Skeletal muscle cell (primary cell): ENCODE measurements around the gene HS6ST3.
A peak's percentile ranks its signal among the peaks of the same experiment; 100 is the strongest.

Experiments
- DNase-seq: peaks from one replicate; pipeline ENCODE4 v3.0.0-alpha.2; 2010; ENCODE audit warnings: low read depth
- H3K4me3 ChIP-seq: 2 replicates; pipeline ENCODE4 v1.5.1; 2011; ENCODE audit warnings: low read depth, mild to moderate bottlenecking, control low read depth, low read length, moderate library complexity

HS6ST3 gene

DNA sequence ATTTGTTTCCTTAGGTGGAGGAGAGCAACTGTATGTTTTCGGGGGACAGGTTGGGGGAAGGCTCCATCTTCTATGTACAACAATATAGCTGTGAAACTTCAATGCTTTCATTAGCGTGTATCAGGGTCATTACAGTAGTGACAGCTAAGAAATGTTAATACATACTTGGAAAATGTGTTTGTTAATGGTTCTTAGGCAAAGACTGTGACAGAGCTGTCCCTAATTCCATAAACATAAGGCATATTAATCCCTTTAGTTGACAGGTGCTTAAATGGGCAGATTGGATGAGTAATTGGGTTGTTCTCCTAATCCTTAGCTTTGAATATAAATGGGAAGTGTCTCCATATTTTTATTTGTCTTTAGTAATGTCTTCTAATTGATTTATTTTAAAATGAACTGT is 313.7 kb downstream of the HS6ST3 start:
- H3K4me3 ChIP-seq, result no peak overlapping the region
- no peak for DNase-seq

DNA sequence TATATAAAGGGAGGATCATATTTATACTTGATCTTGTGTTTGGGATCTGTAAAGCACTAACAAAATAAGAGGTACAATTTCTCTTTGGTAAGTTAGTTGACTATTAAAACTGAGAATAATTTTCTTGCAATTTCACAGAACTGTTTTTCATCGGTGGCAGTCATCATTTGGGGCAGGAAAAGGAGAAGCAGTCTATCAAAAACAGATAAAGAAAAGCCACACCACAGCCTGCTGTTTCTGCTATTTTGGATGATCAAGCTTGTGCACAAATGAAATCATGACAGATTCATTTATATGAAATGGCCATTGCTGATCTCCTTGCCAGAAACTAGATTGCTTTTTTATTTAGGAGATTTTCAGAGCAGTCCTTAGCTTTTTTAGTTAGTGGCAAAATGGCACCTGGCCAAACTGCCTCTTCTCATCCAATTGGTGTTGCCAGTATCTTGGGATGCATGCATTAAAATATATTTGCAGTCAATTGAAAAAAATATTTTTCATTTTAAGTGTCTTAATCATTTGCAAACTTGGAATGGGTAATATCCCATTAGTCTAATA is 326.0 kb downstream of the HS6ST3 start:
- H3K4me3 ChIP-seq, result no peak overlapping the region
- no peak for DNase-seq

DNA sequence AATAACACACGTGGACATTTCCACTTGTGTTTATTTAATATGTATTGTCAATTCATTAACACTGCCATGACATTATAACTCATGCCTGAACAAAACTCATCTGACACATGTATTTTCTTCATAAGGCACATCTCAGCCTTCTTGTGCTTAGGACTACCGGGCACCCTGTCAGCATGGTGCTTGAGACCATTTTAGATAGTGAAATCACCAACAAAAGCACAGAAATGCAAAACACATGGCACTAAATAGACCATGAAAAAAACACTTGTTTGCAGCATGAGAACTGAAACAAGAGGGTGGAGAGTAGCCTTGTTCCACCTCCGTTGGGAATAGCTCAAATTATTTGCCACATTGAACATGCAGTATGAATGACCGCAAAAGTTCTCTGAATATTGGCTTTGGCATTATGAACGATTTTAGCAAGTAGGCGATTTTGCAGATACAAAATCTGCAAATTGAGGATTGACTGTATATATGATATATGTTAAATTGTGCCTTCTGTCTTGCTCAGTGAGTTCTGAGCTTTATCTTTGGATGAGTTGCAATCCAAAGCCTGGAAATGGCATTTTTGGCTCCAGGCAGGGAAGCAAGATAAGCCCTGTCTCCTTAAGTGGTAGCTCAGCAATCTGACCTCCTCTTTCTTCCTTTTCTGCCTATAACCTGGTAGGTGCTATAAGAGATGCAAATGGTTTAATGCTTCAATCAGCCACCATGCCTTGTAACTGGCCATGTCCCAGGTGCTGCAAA is 328.2 kb downstream of the HS6ST3 start:
- no peak overlapping the region for H3K4me3 ChIP-seq
- DNase-seq, result no peak

DNA sequence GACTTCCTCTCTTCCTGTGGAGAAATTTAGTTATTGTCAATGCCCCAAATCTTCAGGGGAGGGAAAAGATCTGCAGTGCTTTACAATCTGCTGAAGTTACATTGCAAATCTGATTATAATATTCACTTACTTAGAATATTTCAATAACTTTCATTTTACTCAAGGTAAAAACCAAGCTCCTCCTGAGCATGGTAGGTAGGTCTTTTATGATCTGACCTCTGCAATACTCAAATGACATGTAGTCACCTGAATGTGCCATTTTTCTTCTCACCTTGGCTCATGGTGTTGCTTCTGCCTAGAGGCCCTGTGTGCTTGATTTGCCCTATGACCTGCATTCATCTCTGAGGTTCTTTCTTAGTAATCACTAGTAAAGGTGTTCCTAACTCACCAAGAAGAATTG is 331.4 kb downstream of the HS6ST3 start:
- H3K4me3 ChIP-seq, result no peak overlapping the region
- DNase-seq, result no peak

DNA sequence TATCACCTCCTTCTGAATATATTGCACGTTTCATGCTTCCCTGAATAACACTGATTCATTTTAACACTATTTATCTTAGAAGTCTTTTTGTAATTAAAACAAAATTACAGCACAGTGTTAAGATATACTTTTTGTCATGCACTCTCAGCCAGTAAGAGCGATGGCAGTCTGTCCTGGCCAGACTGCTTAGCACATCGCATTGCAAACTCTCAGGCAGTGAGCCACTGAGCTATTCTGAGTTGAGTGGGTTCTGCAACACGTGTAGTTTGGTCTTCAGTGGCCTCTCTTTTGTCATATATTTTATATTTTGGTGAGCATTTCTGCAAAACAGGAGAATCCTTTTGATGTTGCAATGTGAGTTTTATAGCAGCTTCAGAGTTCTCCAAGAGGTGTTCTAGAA is 332.1 kb downstream of the HS6ST3 start:
- no peak for DNase-seq
- H3K4me3 ChIP-seq, result no peak overlapping the region

DNA sequence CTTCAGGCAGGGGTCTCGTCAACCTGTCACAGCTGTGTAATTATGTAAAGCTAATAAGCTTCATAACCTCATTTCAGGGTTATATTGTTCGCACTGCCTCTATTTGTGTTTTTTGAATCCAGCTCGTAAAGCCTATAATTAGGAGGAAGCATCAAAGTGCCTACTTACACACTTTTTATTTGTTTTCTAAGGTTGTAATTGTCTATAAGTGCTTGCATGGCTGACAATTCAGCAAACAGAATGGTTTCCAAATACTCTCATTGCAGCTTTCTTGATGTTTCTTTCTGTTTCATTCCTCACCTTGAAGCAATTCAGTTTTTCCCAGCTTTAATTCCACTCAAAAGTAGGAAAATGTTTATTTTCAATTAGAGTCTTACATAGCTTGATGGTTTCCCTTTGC is 336.3 kb downstream of the HS6ST3 start:
- no peak for DNase-seq
- no peak overlapping the region for H3K4me3 ChIP-seq

DNA sequence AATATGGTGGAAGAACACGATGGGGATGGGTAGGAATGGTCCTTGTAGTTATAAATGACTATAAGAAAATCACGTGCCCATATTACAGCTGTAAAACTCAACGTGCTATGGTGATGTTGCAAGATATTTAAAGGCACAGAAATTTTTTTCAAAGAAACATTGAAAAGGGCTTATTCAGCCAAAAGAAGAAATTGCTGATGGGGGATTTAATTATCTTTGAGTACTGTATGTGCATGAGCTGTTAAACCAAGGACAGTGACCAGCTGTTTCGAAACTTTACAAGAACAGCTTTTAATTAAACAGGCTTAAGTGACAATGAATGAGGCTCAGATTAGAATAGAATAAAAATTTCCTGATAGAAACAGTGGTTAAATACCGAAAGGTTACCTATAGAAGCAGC is 339.0 kb downstream of the HS6ST3 start:
- DNase-seq, result no peak
- H3K4me3 ChIP-seq, result no peak overlapping the region

DNA sequence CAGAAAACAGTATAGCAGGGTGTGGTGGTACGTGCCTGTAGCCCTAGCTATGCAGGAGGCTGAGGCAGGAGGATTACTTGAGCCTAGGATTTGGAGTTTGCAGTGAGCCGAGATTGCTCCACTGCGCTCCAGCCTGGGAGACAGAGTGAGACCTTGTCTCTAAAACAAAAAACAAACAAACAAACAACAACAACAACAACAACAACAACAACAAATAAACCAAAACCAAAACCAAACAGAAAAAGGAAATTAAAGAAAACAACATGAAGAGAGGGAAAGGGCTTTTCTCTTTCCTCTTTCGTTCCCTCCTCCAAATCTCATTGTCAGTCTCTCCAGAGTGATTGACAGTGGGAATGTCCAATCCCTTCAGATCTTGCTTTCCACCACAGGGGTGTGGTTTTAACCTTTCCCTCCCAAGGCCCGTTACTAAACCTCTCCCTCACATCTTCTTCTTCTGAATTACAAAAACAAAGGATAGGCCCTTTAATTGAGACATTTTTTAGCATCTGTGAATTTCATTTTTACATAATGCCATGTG is 341.2 kb downstream of the HS6ST3 start:
- H3K4me3 ChIP-seq, result no peak overlapping the region

DNA sequence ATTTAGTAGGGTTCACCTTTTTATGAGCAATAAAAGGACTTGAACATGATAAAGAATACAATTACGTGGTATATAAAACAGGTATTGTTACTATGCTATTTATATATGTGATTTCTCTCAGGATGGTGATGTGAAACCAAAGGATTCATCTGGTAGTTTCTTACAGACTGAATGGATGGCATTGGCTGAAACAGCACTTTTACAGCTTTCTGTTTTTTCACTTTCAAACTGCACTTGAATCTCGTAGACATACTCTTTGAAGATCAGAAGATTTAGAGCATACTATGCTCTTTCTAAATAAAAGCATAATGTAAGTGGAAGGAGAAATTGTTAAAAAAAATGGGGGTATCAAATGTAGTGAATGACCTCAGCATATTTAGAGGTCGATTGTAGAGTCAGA is 354.8 kb downstream of the HS6ST3 start:
- DNase-seq, result no peak
- no peak overlapping the region for H3K4me3 ChIP-seq

More for the DNA sequence above, 341.2 kb downstream of the HS6ST3 start:
- no peak for DNase-seq

DNA sequence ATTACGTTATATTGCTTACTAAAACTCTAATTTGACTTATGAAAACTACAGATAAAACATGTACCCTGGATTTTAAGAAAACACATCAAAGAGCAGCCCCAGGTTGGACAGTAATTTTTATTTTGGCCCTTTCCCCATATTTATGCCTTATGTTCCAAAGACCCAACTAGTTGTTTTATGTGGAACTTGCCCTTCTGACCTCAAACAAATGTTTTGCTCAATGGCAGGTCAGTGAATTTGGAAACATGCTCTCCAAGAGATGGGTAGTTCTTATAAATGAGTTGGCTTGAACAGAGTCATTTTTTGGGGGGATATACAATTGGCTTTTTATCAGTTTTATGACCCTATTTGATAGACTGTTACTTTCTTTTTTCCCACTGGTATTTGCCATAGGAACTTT is 360.0 kb downstream of the HS6ST3 start:
- DNase-seq, result no peak
- no peak overlapping the region for H3K4me3 ChIP-seq

DNA sequence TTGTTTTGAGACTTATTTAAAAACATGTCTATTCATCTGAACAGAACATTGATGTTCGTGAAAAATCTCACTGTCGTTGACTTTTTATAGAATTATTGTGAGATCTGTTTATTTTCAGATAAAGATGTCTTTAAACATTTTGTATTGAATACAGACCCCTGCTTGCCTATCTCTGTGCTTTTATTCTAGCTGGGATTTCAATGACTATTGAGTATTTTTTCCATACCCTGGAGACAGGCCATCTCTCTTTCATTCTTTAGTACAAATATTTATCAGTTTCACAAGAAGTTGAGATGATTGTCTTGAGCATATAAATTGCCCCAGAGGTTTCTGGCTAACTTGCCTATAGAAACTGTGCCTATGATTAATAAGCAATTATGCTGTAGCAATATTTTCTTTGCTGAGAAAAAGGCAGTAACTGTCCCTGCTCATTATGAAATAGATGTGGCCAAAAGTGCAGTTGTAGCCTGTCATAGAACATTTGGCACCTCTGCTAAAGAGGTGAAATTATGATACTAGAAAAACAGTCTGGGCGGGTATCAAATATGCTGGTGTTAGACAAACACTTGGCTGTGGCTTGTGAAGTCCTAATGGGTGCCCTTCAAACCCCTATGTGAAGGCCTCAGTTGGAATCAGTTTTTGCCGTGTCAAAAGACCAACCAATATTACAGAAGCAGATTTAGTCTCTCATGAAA is 360.6 kb downstream of the HS6ST3 start:
- H3K4me3 ChIP-seq, result no peak overlapping the region
- DNase-seq, result no peak

DNA sequence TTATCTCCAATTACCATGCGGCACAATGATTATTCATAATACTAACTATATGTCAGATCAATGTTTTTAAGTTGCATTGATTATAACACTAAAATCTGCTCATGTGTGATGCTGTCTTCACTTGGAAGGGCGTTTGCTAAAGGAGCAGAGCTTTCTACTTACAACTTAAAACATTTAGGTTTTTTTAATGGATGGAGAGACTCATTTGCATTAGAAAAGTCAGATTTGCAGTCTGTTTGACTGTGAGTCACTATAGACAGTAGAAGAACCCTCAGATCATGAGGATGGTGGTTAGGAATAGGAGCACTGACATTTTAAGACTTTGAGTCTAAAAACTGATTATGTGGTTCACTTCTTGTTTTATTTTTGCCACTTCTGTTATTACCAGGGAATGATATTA is 364.6 kb downstream of the HS6ST3 start:
- DNase-seq, result no peak
- no peak overlapping the region for H3K4me3 ChIP-seq

DNA sequence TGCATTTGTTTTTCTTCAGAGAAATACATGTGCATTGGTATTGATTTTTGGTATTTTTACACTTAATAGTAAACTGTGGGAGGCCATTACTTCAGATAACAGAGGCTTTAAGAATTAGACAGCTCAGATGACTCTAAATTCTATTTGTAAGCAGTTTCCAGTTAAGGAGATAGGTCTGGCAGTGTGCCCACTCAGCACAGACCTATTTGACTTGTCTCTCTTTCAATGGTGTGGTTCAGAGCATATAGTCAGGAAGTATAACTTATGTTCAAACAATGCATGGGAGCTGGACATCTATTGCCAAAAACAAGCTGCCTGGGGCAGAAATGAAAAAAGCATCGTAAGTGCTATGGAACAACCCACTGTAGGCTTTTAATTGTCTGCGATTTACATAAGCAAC is 370.7 kb downstream of the HS6ST3 start:
- peak; percentile 2 for DNase-seq
- no peak overlapping the region for H3K4me3 ChIP-seq

DNA sequence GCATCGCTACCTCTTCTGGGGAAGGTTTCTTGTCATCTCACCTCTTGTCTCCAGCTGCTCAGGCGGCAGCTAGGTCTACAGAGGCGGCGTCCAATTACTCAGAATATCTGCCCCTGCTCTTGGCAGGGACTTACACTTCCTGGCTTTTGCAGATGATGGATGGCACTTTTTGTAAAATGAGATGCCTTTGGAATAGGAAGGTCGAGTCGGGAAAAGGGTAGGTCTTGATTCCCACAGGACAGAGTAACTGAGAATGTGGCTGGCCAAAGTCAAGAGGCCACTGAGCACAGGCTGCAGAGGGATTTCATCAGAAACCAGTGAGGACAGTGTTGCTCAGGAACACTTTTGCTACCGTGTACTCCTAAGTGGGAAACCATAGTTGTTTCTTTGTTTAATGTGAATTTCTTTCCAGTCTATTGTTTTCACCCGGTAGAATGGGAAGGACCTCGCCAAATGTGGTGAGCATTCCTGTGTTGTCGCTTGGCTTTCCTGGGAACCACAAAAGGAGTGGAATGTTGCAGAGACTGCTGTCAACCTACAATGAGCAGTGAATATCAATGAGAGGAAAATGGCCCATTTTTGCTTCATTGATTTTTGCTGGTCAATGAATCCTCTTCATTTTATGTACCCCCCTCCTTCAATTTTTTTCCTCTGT is 383.7 kb downstream of the HS6ST3 start:
- no peak for DNase-seq
- H3K4me3 ChIP-seq, result no peak overlapping the region

DNA sequence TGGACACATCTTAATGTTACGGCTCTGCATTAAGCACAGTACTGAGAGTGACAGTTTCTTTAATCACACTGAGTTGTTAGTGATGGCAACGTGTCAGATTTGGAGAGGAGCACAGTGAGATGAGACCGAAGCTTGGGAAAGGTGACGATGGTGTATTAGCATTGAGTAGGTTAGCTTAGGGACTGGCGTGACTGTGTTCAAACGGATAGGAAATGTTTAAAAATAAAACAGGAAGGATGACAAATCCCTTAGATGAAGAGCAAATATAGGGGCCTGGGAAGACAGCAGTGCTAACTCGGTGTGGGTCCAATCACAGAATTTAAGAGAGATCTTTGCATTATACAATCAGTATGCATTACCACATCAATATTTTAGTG is 384.3 kb downstream of the HS6ST3 start:
- DNase-seq, result no peak
- no peak overlapping the region for H3K4me3 ChIP-seq

DNA sequence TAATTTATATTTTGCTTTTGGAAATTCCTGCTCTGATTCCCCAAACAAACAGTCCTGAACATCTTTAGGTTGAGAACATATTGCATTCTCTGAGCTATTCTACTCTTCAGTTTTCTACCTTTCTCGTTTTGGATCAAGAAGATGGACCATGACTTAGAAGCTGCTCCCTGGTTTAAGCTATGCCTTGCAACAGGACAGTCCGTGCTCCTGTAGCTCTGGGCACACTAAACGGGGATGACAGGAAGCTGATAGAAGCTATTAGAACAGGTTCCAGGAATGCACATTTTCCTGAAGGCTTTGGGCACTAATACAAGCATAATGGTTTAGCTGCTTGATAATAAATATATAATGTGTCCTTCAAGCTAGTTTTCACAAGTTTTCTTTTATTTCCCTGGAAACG is 385.2 kb downstream of the HS6ST3 start:
- no peak overlapping the region for H3K4me3 ChIP-seq
- DNase-seq, result no peak

DNA sequence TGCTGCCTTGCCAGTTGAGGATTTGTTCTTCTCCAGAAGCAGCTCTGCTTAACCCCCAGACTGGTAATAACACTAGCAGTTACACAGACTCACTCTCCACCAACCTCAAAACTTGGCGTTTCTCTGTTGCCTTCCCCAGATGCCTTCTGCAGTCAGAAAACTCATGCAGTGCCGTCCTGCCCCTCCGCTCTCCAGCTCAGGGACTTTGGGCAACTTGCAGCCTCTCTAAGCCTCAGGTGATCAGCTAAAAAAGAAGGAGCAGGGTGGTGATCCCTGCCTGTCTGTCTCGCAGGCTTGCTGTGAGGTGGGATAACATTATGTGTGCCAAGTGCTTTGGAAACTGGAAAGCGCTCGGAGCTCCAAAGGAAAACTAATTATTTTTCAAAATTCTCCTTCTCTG is 391.6 kb downstream of the HS6ST3 start:
- no peak overlapping the region for H3K4me3 ChIP-seq
- no peak for DNase-seq

DNA sequence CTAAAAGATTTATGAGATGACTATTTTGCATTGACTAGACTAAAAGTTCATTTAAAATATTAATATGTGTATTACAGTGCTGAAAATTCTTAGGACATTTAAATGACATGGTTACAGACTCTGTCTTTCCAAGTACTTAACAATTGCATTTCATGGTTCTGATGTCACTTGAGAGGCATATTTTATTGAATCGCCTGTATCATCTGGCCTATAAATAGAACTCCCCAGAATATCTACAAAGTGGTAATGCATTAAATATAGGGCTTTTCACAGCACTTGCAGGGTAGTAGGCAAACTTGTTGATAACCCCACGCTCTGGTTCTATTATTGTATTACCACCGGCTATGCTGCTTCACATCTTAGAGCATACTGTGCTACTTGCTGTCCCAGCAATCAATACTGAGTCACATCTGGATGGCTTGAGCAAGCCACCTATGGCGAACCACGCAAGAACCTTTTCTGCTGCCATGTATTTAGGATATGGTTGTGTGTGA is 400.6 kb downstream of the HS6ST3 start:
- no peak overlapping the region for H3K4me3 ChIP-seq
- DNase-seq, result no peak

DNA sequence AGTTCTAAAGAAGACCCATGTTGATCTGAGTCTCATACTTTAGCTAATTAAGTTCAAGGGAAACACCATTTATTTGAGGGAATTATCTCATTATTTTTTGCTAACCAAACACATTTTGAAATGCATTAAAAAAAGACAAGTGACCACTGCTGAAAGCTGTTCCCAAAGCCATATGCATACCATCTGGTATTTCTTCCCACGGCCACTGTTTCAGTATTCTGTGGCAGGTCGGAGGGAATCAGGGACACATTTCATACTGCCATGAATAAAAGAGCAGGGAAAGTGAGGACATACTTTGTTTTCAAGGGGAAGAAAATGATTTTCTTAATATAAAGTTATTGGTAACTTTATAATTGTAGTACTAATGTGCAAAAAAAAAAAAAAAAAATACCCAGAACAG is 401.2 kb downstream of the HS6ST3 start:
- H3K4me3 ChIP-seq, result no peak overlapping the region
- no peak for DNase-seq

DNA sequence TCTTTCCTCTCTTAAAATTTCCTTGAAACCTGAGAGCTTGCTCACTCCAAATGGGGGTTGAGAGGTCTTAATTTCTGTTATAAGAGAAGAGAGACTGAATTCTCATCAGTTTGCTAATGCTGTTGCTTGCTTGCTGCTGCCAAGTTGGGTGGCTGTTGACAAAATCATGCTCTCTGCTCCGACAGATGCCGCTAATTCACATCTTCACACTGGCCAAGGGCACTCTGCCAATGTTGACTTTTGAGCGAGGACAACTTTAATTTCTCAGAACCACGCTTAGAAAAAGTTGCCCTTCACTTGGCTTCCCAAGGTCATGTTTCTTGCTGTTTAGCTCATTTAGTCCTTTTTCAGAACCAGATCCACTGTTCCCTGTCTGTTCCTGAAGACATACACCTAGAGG is 402.9 kb downstream of the HS6ST3 start:
- H3K4me3 ChIP-seq, result no peak overlapping the region

More for the DNA sequence above, 402.9 kb downstream of the HS6ST3 start:
- no peak for DNase-seq
